Spleen (tissue), 11 donors: ENCODE results near the gene LATS1. TPM values are rescaled to one million over a fixed set of nuclear protein-coding genes. Genes with fewer than 3 reads are reported as not detected.

Source experiments
- DNase-seq: peaks from one replicate; pipeline ENCODE4 v3.0.0-alpha.2; 2020
- H3K27ac ChIP-seq, 8 donors: fragments of 200-600 bp; sonication (generic) in 7 of 8; 1 replicate in 4 of 8; 2 replicates in 4 of 8; pipeline versions ENCODE4 v1.5.0 to v1.8.0; 2016 to 2021; ENCODE audit warnings: inconsistent platforms in 4 of 8, mild to moderate bottlenecking in 4 of 8, moderate library complexity in 1 of 8
- H3K27me3 ChIP-seq, 7 donors: fragments of 200-600 bp; sonication (generic) in 6 of 7; replicated peaks in 1 of 7; 1 replicate in 4 of 7; 2 replicates in 3 of 7; pipeline versions ENCODE4 v1.5.0 to v1.8.0; 2016 to 2021; ENCODE audit warnings: inconsistent platforms in 3 of 7, mild to moderate bottlenecking in 1 of 7
- H3K36me3 ChIP-seq, 6 donors: fragments of 200-600 bp; sonication (generic) in 5 of 6; 1 replicate in 4 of 6; 2 replicates in 2 of 6; pipeline versions ENCODE4 v1.5.0 to v1.8.0; 2016 to 2021; ENCODE audit warnings: inconsistent platforms in 2 of 6
- H3K4me1 ChIP-seq, 6 donors: fragments of 200-600 bp; sonication (generic) in 5 of 6; 1 replicate in 3 of 6; 2 replicates in 3 of 6; pipeline versions ENCODE4 v1.5.0 to v1.8.0; 2016 to 2021; ENCODE audit warnings: inconsistent platforms in 3 of 6
- H3K4me3 ChIP-seq, 8 donors: fragments of 200-600 bp; sonication (generic) in 7 of 8; 1 replicate in 4 of 8; 2 replicates in 4 of 8; pipeline versions ENCODE4 v1.5.0 to v1.8.0; 2016 to 2021; ENCODE audit warnings: inconsistent platforms in 4 of 8, mild to moderate bottlenecking in 4 of 8, moderate library complexity in 2 of 8
- H3K9me3 ChIP-seq, 8 donors: fragments of 200-600 bp; sonication (generic) in 7 of 8; 1 replicate in 4 of 8; 2 replicates in 4 of 8; pipeline versions ENCODE4 v1.5.0 to v1.8.0; 2016 to 2021; ENCODE audit warnings: inconsistent platforms in 4 of 8
- CTCF ChIP-seq, 11 experiments: fragments of 200-600 bp in 7 of 11; fragments of 450-650 bp in 4 of 11; sonication (generic) in 4 of 11; IDR thresholded peaks in 8 of 11; conservative IDR thresholded peaks in 3 of 11; 1 replicate in 7 of 11; 2 replicates in 4 of 11; pipeline versions ENCODE4 v1.4.0 to v1.8.0; 2016 to 2021; ENCODE audit warnings: antibody characterized with exemption in 11 of 11, inconsistent platforms in 4 of 11, mild to moderate bottlenecking in 1 of 11
- POLR2A ChIP-seq, 3 donors: fragments of 450-650 bp; IDR thresholded peaks; one replicate each; pipeline ENCODE4 v1.5.1; 2017; ENCODE audit warnings: antibody characterized with exemption in 3 of 3, mild to moderate bottlenecking in 1 of 3
- POLR2AphosphoS5 ChIP-seq, 3 donors: sonication (generic); formaldehyde crosslinking; IDR thresholded peaks; one replicate each; pipeline ENCODE4 v1.5.1; 2017; ENCODE audit warnings: antibody characterized with exemption in 3 of 3
- WGBS, 5 donors: extraction: QIAGEN DNeasy Blood & Tissue Kit in 3 of 5; methylation state at CpG; one replicate each; pipeline versions ENCODE4 v1.1.5 to v1.1.7; 2013 to 2018; 5-methylcytosine and 5-hydroxymethylcytosine counted together
- intact Hi-C: fragments of 100-400 bp; cut with DNase I; formaldehyde crosslinking; loops from one replicate; pipeline ENCODE4 v1.15.0; 2023; ENCODE audit warnings: low total_unique reads
- polyA plus RNA-seq, 3 donors: library from polyadenylated mRNA; stranded (reverse); fragments of 200-250 nt; gene quantifications; one replicate each; pipeline ENCODE4 v1.2.1, GENCODE V29; 2013
- total RNA-seq, 7 donors: library from RNA; depleted of rRNA in 3 of 7; stranded (reverse); fragments of >200 nt in 3 of 7; fragmentation: NEBNext Ultra II Directional in 4 of 7; extraction: Animal tissue kit (Norgen Biotek cat#: 25700) in 4 of 7; gene quantifications; one replicate each; pipeline versions ENCODE4 v1.1.0 to v1.2.1, GENCODE V29; 2016 to 2021
- donor health status: healthy with polysubstance abuse.
- donor health status: DM: no; HTN: no; CAD: no; lungs with moderate emphysema.
- donor health status: DM: no; HTN: no; CAD: no.
- donor health status: Bipolar disorder and iron deficiency.
- donor health status: healthy.
- donor health status: DM: no; HTN: no; CAD: no.
- donor health status: DM: yes; HTN: yes; CAD: no.

LATS1 gene
- total and polyA plus RNA-seq, 10 donors = 5.0 to 40.9 (median 33.5) TPM

- WGBS, 5 donors = 81 to 100% (median 96%) methylated on average over 1 of the region's 1 CpG
- TF ChIP-seq POLR2AphosphoS5 (IDR thresholded peaks at IDR 0.05) (no peak), POLR2A (IDR thresholded peaks at IDR 0.05) (no peak), CTCF (IDR thresholded peaks at IDR 0.05 in 8 of 11, conservative IDR thresholded peaks at IDR 0.05 in 3 of 11) (no peak)
- no peak for DNase-seq
- peaks cover 3 to 100% (median 87%) of the 10 kb centered on the region in 6 donors for H3K36me3 ChIP-seq
- no peaks in the 10 kb centered on the region for H3K9me3 ChIP-seq
- H3K4me1 ChIP-seq = peaks cover 0 to 4% (median 0%) of the 10 kb centered on the region in 6 donors
- H3K27ac ChIP-seq = no peak overlapping the region
- no peaks in the 10 kb centered on the region for H3K27me3 ChIP-seq
- intact Hi-C loops = no loop called here
- no peak overlapping the region for H3K4me3 ChIP-seq
These were observed 17.0 kb upstream of the LATS1 start for GRCh38 chr6:149734915-149735314.

GRCh38 chr6:149733089-149733720 is 15.3 kb upstream of the LATS1 start:
- 92 to 100% (median 97%) methylated on average over 2 of the region's 2 CpGs for WGBS, 5 donors
- H3K27me3 ChIP-seq = no peaks in the 10 kb centered on the region
- intact Hi-C loops = no loop called here
- peaks cover 3 to 100% (median 85%) of the 10 kb centered on the region in 6 donors for H3K36me3 ChIP-seq
- H3K27ac ChIP-seq = no peak overlapping the region
- no peak for TF ChIP-seq POLR2AphosphoS5 (IDR thresholded peaks at IDR 0.05)
- no peak for TF ChIP-seq CTCF (IDR thresholded peaks at IDR 0.05 in 8 of 11, conservative IDR thresholded peaks at IDR 0.05 in 3 of 11)
- TF ChIP-seq POLR2A (IDR thresholded peaks at IDR 0.05) = no peak
- H3K4me1 ChIP-seq = peaks cover 0 to 21% (median 12%) of the 10 kb centered on the region in 6 donors
- no peak for DNase-seq
- H3K4me3 ChIP-seq = no peak overlapping the region
- H3K9me3 ChIP-seq = no peaks in the 10 kb centered on the region

- intact Hi-C loops = no loop called here
- WGBS, 5 donors = 56 to 87% (median 73%) methylated on average over 8 of the region's 8 CpGs
- Histone ChIP-seq H3K27me3 (no peaks in the 10 kb centered on the region), H3K36me3 (peaks cover 0 to 100% (median 75%) of the 10 kb centered on the region in 6 donors), H3K4me3 (no peak overlapping the region), H3K9me3 (no peaks in the 10 kb centered on the region), H3K4me1 (peaks cover 0 to 35% (median 18%) of the 10 kb centered on the region in 6 donors), H3K27ac (peak overlapping the region in 4 of 8 donors; percentile 56 to 83 (median 65))
- no peak for DNase-seq
- TF ChIP-seq POLR2A (IDR thresholded peaks at IDR 0.05) (no peak), CTCF (IDR thresholded peaks at IDR 0.05 in 8 of 11, conservative IDR thresholded peaks at IDR 0.05 in 3 of 11) (no peak), POLR2AphosphoS5 (IDR thresholded peaks at IDR 0.05) (no peak)
These were observed 11.9 kb upstream of the LATS1 start for GRCh38 chr6:149729824-149730223.

GRCh38 chr6:149728499-149729234 is 10.8 kb upstream of the LATS1 start:
- Histone ChIP-seq H3K4me1 (peaks cover 0 to 40% (median 20%) of the 10 kb centered on the region in 6 donors), H3K27ac (peak overlapping the region; percentile 23 to 83 (median 65)), H3K27me3 (no peaks in the 10 kb centered on the region), H3K9me3 (no peaks in the 10 kb centered on the region), H3K36me3 (peaks cover 0 to 95% (median 64%) of the 10 kb centered on the region in 6 donors), H3K4me3 (no peak overlapping the region)
- intact Hi-C loops = no loop called here
- 70 to 82% (median 77%) methylated on average over 5 of the region's 5 CpGs for WGBS, 5 donors
- peak; percentile 56 for DNase-seq
- TF ChIP-seq POLR2A (IDR thresholded peaks at IDR 0.05) (no peak), POLR2AphosphoS5 (IDR thresholded peaks at IDR 0.05) (no peak), CTCF (IDR thresholded peaks at IDR 0.05 in 8 of 11, conservative IDR thresholded peaks at IDR 0.05 in 3 of 11) (no peak)
